RWPE2 (cell line): ENCODE measurements around the gene RALB.
"Not testable (repeated sequence)": the region's sequence is repeated elsewhere in the genome, so short reads cannot be mapped to it uniquely, and the experiment has no call there.

ENCODE experiments used
- ATAC-seq: fragments of 200-7000 bp; cut with Tn5 transposase; 3 replicates; pipeline ENCODE4 v1.9.1; 2021; ENCODE audit warnings: low read depth
- DNase-seq: peaks from one replicate; pipeline ENCODE4 v3.0.0-alpha.2; 2020; ENCODE audit warnings: low spot score
- H3K27ac ChIP-seq: fragments of 450-650 bp; 2 replicates; pipeline ENCODE4 v1.5.1; 2017; ENCODE audit warnings: mild to moderate bottlenecking; ENCODE audit not compliant: poor library complexity, severe bottlenecking
- H3K27me3 ChIP-seq: fragments of 250-450 bp; sonication (Bioruptor Pico); 2 replicates; pipeline ENCODE4 v1.5.1; 2021; ENCODE audit warnings: mild to moderate bottlenecking, moderate library complexity; ENCODE audit not compliant: insufficient read depth, poor library complexity, severe bottlenecking
- H3K36me3 ChIP-seq: fragments of 250-450 bp; sonication (Bioruptor Pico); 2 replicates; pipeline ENCODE4 v1.5.1; 2020; ENCODE audit warnings: low read depth, mild to moderate bottlenecking, moderate library complexity
- H3K4me1 ChIP-seq: fragments of 250-450 bp; sonication (Bioruptor Pico); 2 replicates; pipeline ENCODE4 v1.5.1; 2021; ENCODE audit warnings: mild to moderate bottlenecking, moderate library complexity; ENCODE audit not compliant: insufficient read depth, poor library complexity, severe bottlenecking
- H3K4me3 ChIP-seq: fragments of 250-450 bp; sonication (Bioruptor Pico); 2 replicates; pipeline ENCODE4 v1.5.1; 2021; ENCODE audit warnings: mild to moderate bottlenecking, moderate library complexity; ENCODE audit not compliant: severe bottlenecking
- H3K9me3 ChIP-seq: fragments of 250-450 bp; sonication (Bioruptor Pico); 2 replicates; pipeline ENCODE4 v1.5.1; 2021; ENCODE audit warnings: mild to moderate bottlenecking, moderate library complexity; ENCODE audit not compliant: severe bottlenecking
- CTCF ChIP-seq: fragments of 450-650 bp; IDR thresholded peaks from one replicate; pipeline ENCODE4 v1.5.1; 2017; ENCODE audit warnings: mild to moderate bottlenecking, moderate library complexity; ENCODE audit not compliant: poor library complexity, severe bottlenecking

RALB gene

GRCh38 chr2:120319123-120319522 is 66.5 kb downstream of the RALB start:
- Histone ChIP-seq H3K36me3 (no peaks in the 10 kb centered on the region), H3K4me1 (peaks cover 6% of the 10 kb centered on the region), H3K4me3 (no peak overlapping the region), H3K27me3 (no peaks in the 10 kb centered on the region), H3K9me3 (no peaks in the 10 kb centered on the region), H3K27ac (no peak overlapping the region)
- ATAC-seq, result no peak; the same call in 2 of the 3 replicates
- no peak for TF ChIP-seq CTCF
- DNase-seq, result peak; percentile 39

DNA sequence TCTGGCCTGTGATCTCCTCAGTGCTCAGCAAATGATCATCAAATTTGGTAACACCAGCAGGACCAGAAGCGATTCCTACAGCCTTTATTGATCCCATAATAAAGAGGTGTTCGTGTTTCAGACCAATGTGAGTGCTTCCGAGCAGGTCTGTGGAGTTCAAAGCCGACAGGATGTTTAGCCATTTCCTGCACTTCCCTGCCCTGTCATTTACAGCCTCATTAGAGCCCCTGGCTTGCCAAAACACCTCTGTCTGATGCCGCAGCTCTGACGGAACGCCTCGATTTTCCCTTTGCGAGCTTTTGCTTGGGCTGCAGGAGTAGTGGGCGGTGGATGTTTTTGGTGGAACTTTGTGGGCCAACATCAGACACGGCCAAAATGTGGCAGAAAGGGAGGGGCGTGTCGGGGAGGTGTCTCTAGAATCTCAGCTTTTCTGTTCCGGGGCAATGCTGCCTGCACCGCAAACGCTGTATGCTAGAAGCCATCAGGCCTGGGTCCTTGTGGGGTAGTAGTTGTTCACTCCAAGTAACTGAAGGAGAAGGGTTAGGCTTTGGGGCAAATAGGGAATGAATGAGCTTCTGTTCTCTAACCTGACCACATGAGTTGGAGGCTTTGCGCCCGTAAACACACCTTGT is 67.2 kb downstream of the RALB start:
- no peaks in the 10 kb centered on the region for H3K27me3 ChIP-seq
- H3K9me3 ChIP-seq, result no peaks in the 10 kb centered on the region
- ATAC-seq (no peak), DNase-seq (peak; percentile 34)
- H3K27ac ChIP-seq, result no peak overlapping the region
- no peak overlapping the region for H3K4me3 ChIP-seq
- H3K36me3 ChIP-seq, result no peaks in the 10 kb centered on the region
- H3K4me1 ChIP-seq, result peaks cover 6% of the 10 kb centered on the region
- TF ChIP-seq CTCF, result no peak

- Histone ChIP-seq H3K4me1 (peaks cover 6% of the 10 kb centered on the region), H3K27me3 (no peaks in the 10 kb centered on the region), H3K36me3 (no peaks in the 10 kb centered on the region), H3K27ac (no peak overlapping the region), H3K9me3 (no peaks in the 10 kb centered on the region), H3K4me3 (no peak overlapping the region)
- DNase-seq, result peak; percentile 29
- TF ChIP-seq CTCF, result no peak
- peak; percentile 40; the same call in 2 of the 3 replicates for ATAC-seq
These were observed 67.7 kb downstream of the RALB start for GRCh38 chr2:120320318-120320851.

GRCh38 chr2:120320887-120321556 is 68.4 kb downstream of the RALB start:
- not testable (repeated sequence) for H3K27me3 ChIP-seq, DNase-seq, ATAC-seq, H3K9me3 ChIP-seq, H3K36me3 ChIP-seq, H3K4me3 ChIP-seq, H3K4me1 ChIP-seq, H3K27ac ChIP-seq

DNA sequence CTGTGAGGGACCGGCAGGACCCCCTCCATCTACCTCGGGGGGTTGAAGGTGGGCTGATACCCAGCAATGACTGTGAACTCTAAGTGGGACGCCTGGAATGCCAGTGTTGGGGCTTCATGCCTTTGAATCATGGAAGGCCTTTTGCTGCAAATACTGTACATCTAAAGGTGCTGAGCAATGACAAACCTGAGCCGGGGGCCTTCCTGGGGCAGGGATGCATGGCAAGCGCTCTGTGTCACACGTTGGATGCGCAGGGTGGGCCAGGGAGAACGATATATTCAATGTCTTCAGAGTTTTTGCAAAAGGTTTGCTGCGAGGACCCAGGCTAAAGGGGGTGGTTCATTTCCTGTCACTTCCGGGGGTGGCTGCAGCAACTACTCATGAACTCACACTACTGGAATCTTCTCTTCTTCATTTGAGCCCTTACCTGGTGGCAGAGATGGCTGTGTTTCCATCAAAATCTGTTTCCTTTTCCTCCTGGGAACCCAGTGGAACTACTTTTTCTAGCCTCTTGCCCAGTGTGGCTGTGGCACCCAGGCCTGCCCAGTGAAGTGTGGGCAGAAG is 69.2 kb downstream of the RALB start:
- TF ChIP-seq CTCF, result no peak
- peaks cover 6% of the 10 kb centered on the region for H3K4me1 ChIP-seq

More for the DNA sequence above, 69.2 kb downstream of the RALB start:
- DNase-seq, result no peak
- no peak overlapping the region for H3K4me3 ChIP-seq
- no peak overlapping the region for H3K27ac ChIP-seq
- H3K9me3 ChIP-seq, result no peaks in the 10 kb centered on the region
- no peaks in the 10 kb centered on the region for H3K36me3 ChIP-seq
- ATAC-seq, result no peak
- no peaks in the 10 kb centered on the region for H3K27me3 ChIP-seq
